Measurements from ENCODE around the gene TTC28.

TTC28 gene

DNA sequence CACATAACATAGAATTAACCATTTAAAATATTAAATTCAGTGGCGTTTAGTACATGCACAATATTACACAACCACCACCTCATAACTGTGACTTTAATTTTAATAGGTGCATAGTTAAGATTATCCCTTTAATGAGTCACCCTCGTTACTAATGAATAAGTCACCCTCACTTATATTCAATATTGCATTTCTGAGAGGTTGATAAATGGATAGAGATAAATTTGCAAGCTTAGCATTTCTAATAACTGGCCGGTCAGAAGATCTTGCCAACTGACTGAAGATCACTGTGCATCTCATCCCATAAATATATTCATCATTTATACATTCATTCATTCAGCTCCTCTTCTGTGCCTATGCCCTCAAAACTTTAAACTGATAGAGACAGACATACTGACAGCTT, 243.7 kb downstream of the TTC28 start:
- DNase-seq, result no peak

GRCh38 chr22:28435140-28435768, 244.4 kb downstream of the TTC28 start:
- no peak for DNase-seq

GRCh38 chr22:28430466-28431025, 249.1 kb downstream of the TTC28 start:
- no peak for DNase-seq

- no peak for DNase-seq
Measured at GRCh38 chr22:28429711-28430110, 249.9 kb downstream of the TTC28 start.

DNA sequence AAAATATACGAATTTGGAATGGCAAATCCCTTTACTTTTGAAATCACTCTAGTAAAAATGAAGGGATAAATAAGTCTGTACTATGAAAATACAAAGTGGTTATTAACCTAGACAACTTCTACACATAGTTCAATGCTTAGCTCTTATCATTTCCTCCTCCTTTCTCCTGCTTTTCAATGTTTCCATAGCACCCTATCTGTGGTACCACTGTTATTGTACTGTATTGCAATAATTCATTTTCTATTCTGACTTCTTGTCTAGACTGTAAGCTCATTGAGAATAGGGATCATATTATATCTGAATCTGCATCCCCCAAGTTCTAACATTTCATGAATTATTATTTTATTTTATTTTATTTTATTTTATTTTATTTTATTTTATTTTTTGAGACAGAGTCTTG, 251.4 kb downstream of the TTC28 start:
- DNase-seq, result no peak

DNA sequence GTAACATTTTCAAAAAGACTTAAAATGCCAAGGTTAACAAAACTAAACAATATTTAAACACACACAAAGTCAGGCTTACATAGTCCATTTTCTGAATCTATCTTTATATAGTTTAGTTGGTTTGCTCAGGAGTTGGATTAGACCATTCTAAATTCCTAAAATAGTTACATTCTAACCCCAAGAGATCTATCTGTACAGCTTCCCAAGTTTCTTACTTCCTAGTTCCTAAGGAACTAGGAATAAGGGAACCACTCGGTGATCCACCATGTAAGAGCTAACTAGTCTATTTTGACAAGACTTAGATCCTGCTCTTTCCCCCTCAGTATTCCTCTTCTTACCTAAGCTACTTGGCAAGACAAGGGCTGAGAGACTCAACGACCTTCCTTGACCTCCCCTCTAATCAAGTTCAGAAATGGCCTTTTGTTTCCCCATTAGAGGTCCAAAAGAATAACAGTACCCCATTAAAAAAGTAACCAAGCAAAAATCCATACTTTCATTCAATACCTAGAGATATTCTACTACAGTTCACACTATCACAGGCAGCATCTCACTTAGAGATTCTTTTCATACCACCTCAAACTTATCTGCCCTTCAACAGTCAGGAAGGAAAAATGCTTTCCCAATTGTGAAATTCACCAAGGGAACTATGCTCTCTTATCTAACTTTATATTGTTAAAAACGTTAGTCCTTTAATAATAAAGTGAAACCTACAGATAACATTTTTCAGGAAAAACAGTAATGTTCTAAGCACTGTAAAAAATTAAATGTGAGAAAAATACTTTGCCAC, 253.1 kb downstream of the TTC28 start:
- DNase-seq, result no peak

GRCh38 chr22:28425211-28425610, 254.4 kb downstream of the TTC28 start:
- no peak for DNase-seq

GRCh38 chr22:28424427-28425080, 255.1 kb downstream of the TTC28 start:
- no peak for DNase-seq

GRCh38 chr22:28419919-28420318, 259.7 kb downstream of the TTC28 start:
- DNase-seq, result no peak

GRCh38 chr22:28418008-28418407, 261.6 kb downstream of the TTC28 start:
- DNase-seq, result no peak

- no peak for DNase-seq
Measured at GRCh38 chr22:28417431-28417830, 262.2 kb downstream of the TTC28 start.

GRCh38 chr22:28414913-28415312, 264.7 kb downstream of the TTC28 start:
- DNase-seq, result no peak

GRCh38 chr22:28413612-28414399, 265.8 kb downstream of the TTC28 start:
- no peak for DNase-seq

GRCh38 chr22:28412109-28412508, 267.5 kb downstream of the TTC28 start:
- DNase-seq, result no peak

DNA sequence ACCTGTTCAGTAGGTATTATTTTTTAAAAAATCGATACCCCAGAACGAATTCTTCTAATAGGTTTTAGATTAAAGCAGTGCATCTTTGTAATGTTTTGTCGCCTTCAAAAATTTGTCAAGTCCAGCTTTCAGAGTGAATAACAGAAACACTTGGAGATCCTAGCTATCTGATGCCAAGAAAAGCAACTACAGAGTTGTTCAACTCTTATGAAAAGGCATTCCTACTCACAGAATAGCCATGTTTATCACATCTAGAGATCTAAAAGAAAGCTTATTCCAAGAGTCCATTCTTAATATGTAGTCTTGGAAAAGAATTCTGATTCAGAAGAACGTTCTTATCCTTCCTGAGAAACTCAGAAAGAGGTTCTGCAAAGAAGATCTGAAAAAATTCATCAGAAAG, 268.5 kb downstream of the TTC28 start:
- no peak for DNase-seq

GRCh38 chr22:28410050-28410816, 269.4 kb downstream of the TTC28 start:
- no peak for DNase-seq

DNA sequence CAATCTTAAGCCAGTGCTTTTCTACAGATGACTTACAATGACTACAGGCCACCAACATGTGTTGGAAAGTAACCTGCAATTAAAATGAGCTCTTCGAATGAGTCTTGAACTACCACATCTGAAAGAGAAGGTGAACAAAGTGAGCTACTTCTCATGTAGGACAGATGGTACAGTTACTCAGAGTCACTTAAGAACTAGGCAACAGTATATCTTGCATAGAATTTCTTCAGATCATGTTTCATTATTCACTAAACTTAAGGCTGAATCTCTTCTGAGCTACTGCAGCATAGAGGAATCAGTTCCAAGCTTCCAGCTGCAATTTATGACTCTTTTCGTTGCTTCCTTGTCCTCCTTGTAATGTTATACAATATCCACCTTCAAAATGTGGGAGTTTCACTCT, 270.9 kb downstream of the TTC28 start:
- DNase-seq, result no peak

DNA sequence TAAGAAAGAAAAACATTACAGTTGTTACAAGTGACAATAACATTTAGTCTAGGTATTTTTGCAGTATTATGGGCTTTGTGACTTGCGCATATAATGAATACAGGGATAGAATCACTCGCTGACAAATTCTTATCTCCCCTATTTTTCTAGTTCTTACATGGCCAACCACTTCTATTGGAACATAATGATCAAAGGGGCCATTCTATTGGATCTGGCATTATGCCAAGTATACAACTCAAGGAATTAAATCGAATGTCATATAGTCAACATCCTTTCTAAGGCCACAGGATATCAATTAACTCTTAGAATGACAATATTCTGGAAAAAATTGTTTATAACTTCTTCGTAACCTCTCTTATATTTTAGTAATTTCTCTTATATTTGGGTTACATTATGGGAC, 272.0 kb downstream of the TTC28 start:
- DNase-seq, result no peak

- DNase-seq, result no peak
Measured at GRCh38 chr22:28406246-28406645, 273.4 kb downstream of the TTC28 start.

DNA sequence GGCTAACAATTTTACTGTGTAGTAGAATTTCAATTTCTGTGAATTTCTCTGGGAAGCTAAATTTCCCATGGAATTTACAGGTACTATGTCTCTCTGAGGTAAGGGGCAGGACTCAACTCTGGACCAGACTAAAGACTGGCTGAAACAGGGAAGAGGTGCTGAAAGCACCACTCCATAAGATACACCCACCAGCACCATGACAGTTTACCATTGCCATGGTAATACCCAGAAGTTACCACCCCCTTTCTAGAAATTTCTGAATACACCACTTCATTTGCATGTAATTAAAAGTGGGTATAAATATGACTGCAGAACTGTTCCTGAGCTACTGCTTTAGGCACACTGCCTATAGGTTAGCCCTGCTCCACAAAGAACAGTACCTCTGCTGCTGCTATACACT, 274.1 kb downstream of the TTC28 start:
- no peak for DNase-seq

GRCh38 chr22:28402539-28402938, 277.1 kb downstream of the TTC28 start:
- no peak for DNase-seq

DNA sequence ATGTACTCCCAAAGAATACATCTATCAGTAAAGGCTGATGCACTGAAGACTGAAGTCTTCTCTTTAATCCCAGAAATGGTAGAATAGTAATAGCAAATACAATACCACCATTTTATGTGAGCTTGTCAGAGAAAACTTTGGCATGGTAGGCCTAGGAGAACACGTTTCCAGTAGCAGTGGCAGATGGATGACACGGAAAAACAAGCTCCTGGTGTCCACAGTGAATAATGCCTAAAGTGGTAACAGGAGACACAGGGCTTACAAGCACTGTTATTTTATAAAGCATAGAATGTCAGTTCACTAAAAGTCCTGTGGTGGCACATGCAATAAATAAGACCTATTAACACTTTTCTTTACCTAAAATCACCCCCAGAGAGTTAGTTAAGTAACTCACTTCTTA, 277.6 kb downstream of the TTC28 start:
- DNase-seq, result no peak

Data from stimulated activated CD4-positive, alpha-beta T cell treated with anti-CD3 and anti-CD28 coated beads, Interleukin-2, amount 100 ng/mL, for 24 hours (primary cell).